Measurements from ENCODE around the gene ADGRE3. TPM values are rescaled to one million over a fixed set of nuclear protein-coding genes. Genes with fewer than 3 reads are reported as not detected.

Gene ADGRE3, protein sequence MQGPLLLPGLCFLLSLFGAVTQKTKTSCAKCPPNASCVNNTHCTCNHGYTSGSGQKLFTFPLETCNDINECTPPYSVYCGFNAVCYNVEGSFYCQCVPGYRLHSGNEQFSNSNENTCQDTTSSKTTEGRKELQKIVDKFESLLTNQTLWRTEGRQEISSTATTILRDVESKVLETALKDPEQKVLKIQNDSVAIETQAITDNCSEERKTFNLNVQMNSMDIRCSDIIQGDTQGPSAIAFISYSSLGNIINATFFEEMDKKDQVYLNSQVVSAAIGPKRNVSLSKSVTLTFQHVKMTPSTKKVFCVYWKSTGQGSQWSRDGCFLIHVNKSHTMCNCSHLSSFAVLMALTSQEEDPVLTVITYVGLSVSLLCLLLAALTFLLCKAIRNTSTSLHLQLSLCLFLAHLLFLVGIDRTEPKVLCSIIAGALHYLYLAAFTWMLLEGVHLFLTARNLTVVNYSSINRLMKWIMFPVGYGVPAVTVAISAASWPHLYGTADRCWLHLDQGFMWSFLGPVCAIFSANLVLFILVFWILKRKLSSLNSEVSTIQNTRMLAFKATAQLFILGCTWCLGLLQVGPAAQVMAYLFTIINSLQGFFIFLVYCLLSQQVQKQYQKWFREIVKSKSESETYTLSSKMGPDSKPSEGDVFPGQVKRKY
- total RNA-seq (2021) (not detected in 3 replicates), Bru-seq, nascent RNA (percentile 5 among the genes with signal in this experiment)
- long read RNA-seq, experiment 1: 0 reads
- long read RNA-seq, experiment 2: 0 reads
- long read RNA-seq, experiment 3: 0 reads

DNA sequence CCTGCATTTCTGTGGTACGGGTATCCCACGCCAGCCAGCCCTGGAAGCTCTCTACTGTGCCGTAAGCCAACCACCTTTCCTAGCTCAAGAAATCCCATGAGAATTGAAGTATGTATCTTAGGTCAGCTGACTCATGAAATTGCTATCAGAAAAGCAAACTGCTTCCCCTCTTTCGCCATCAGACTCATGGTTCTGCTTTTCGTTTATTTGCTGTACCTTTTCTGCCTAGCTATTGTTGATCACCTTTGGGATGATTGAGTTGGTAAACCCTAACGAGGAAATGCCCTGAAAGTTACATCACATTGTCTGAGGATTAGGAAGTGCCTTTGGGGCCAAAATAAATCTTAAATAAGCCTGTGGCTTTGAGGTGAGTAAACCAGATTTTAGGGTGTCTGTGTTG is at the start of gene ADGRE3:
Gene ADGRE3, minus strand, starts transcription at position 81 of the 400 bp plus-strand sequence. Its CDS starts 74 bp downstream, at position 7.
- no peak for ATAC-seq
- no peaks in the 10 kb centered on the region for H3K4me1 Mint-ChIP-seq
- peaks cover 24% of the 10 kb centered on the region for H3K27me3 Mint-ChIP-seq (ENCODE audit: low read depth)
- no peak within 1 kb of the TSS for H3K4me3 Mint-ChIP-seq
- TF ChIP-seq NFATC4 (CRISPR knock-in tag; IDR thresholded peaks at IDR 0.05) (no peak), ZNF671 (CRISPR knock-in tag; IDR thresholded peaks at IDR 0.05) (no peak), USF1 (CRISPR knock-in tag; IDR thresholded peaks at IDR 0.05) (no peak), ZNF416 (CRISPR knock-in tag; IDR thresholded peaks at IDR 0.05) (no peak), NFE2L1 (CRISPR knock-in tag; IDR thresholded peaks at IDR 0.05) (no peak), ZBTB21 (CRISPR knock-in tag; IDR thresholded peaks at IDR 0.05; ENCODE audit: borderline replicate concordance) (no peak), SP1 (CRISPR knock-in tag; conservative IDR thresholded peaks at IDR 0.05) (no peak), NR2C2 (CRISPR knock-in tag; IDR thresholded peaks at IDR 0.05) (no peak), JAZF1 (CRISPR knock-in tag; IDR thresholded peaks at IDR 0.05) (no peak), MLX (CRISPR knock-in tag; IDR thresholded peaks at IDR 0.05) (no peak), GTF2I (CRISPR knock-in tag; conservative IDR thresholded peaks at IDR 0.05) (no peak), E2F5 (CRISPR knock-in tag; IDR thresholded peaks at IDR 0.05) (no peak)
- TF ChIP-seq, protein P1, sequence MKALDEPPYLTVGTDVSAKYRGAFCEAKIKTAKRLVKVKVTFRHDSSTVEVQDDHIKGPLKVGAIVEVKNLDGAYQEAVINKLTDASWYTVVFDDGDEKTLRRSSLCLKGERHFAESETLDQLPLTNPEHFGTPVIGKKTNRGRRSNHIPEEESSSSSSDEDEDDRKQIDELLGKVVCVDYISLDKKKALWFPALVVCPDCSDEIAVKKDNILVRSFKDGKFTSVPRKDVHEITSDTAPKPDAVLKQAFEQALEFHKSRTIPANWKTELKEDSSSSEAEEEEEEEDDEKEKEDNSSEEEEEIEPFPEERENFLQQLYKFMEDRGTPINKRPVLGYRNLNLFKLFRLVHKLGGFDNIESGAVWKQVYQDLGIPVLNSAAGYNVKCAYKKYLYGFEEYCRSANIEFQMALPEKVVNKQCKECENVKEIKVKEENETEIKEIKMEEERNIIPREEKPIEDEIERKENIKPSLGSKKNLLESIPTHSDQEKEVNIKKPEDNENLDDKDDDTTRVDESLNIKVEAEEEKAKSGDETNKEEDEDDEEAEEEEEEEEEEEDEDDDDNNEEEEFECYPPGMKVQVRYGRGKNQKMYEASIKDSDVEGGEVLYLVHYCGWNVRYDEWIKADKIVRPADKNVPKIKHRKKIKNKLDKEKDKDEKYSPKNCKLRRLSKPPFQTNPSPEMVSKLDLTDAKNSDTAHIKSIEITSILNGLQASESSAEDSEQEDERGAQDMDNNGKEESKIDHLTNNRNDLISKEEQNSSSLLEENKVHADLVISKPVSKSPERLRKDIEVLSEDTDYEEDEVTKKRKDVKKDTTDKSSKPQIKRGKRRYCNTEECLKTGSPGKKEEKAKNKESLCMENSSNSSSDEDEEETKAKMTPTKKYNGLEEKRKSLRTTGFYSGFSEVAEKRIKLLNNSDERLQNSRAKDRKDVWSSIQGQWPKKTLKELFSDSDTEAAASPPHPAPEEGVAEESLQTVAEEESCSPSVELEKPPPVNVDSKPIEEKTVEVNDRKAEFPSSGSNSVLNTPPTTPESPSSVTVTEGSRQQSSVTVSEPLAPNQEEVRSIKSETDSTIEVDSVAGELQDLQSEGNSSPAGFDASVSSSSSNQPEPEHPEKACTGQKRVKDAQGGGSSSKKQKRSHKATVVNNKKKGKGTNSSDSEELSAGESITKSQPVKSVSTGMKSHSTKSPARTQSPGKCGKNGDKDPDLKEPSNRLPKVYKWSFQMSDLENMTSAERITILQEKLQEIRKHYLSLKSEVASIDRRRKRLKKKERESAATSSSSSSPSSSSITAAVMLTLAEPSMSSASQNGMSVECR (CRISPR knock-in tag; IDR thresholded peaks at IDR 0.05; ENCODE audit: borderline replicate concordance): no peak
- TF ChIP-seq, protein P2, sequence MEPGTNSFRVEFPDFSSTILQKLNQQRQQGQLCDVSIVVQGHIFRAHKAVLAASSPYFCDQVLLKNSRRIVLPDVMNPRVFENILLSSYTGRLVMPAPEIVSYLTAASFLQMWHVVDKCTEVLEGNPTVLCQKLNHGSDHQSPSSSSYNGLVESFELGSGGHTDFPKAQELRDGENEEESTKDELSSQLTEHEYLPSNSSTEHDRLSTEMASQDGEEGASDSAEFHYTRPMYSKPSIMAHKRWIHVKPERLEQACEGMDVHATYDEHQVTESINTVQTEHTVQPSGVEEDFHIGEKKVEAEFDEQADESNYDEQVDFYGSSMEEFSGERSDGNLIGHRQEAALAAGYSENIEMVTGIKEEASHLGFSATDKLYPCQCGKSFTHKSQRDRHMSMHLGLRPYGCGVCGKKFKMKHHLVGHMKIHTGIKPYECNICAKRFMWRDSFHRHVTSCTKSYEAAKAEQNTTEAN (CRISPR knock-in tag; IDR thresholded peaks at IDR 0.05): no peak
- TF ChIP-seq, protein P3, sequence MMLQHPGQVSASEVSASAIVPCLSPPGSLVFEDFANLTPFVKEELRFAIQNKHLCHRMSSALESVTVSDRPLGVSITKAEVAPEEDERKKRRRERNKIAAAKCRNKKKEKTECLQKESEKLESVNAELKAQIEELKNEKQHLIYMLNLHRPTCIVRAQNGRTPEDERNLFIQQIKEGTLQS (CRISPR knock-in tag; conservative IDR thresholded peaks at IDR 0.05): no peak
- CTCF ChIA-PET: interaction anchor here (0.9 kb wide), 1 partner anchor 12 kb away, joined by 3 read pairs; no protein-coding TSS in a partner anchor
- no peak for DNase-seq (ENCODE audit: low spot score)
- POLR2A ChIA-PET: no interaction called here
- H3K9me3 Mint-ChIP-seq: peaks cover 14% of the 10 kb centered on the region
- no peaks in the 10 kb centered on the region for H3K36me3 Mint-ChIP-seq
- no peak within 1 kb of the TSS for H3K27ac Mint-ChIP-seq

DNA sequence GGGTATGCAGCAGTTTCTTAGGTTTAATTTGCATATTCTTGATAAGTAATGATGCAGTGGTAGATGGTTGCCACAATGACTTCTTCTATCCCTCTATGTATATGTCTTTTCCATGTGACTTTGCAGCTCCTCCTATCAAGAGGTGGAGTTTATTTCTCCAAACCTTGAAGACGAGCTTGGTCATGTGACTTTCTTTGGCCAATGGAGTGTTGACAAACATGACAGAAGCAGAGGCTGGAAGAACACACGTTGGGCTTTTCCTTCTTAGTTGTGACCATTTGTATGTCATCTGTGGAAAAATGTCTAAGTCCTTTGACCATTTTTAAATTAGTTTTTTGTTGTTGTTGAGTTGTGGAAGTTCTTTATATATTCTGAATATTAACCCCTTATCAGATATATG is 47.5 kb upstream of the ADGRE3 start:
- no peak overlapping the region for H3K27ac Mint-ChIP-seq
- CTCF ChIA-PET: no interaction called here
- TF ChIP-seq, protein P4, sequence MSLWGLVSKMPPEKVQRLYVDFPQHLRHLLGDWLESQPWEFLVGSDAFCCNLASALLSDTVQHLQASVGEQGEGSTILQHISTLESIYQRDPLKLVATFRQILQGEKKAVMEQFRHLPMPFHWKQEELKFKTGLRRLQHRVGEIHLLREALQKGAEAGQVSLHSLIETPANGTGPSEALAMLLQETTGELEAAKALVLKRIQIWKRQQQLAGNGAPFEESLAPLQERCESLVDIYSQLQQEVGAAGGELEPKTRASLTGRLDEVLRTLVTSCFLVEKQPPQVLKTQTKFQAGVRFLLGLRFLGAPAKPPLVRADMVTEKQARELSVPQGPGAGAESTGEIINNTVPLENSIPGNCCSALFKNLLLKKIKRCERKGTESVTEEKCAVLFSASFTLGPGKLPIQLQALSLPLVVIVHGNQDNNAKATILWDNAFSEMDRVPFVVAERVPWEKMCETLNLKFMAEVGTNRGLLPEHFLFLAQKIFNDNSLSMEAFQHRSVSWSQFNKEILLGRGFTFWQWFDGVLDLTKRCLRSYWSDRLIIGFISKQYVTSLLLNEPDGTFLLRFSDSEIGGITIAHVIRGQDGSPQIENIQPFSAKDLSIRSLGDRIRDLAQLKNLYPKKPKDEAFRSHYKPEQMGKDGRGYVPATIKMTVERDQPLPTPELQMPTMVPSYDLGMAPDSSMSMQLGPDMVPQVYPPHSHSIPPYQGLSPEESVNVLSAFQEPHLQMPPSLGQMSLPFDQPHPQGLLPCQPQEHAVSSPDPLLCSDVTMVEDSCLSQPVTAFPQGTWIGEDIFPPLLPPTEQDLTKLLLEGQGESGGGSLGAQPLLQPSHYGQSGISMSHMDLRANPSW (CRISPR knock-in tag; conservative IDR thresholded peaks at IDR 0.05; ENCODE audit: low read depth): no peak
- no peak for TF ChIP-seq RELA (CRISPR knock-in tag; IDR thresholded peaks at IDR 0.05; ENCODE audit: borderline replicate concordance)
- TF ChIP-seq ZMAT4 (CRISPR knock-in tag; IDR thresholded peaks at IDR 0.05): no peak
- TF ChIP-seq, protein P5, sequence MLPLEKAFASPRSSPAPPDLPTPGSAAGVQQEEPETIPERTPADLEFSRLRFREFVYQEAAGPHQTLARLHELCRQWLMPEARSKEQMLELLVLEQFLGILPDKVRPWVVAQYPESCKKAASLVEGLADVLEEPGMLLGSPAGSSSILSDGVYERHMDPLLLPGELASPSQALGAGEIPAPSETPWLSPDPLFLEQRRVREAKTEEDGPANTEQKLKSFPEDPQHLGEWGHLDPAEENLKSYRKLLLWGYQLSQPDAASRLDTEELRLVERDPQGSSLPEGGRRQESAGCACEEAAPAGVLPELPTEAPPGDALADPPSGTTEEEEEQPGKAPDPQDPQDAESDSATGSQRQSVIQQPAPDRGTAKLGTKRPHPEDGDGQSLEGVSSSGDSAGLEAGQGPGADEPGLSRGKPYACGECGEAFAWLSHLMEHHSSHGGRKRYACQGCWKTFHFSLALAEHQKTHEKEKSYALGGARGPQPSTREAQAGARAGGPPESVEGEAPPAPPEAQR (CRISPR knock-in tag; IDR thresholded peaks at IDR 0.05): no peak

More for the DNA sequence above, 47.5 kb upstream of the ADGRE3 start:
- POLR2A ChIA-PET: no interaction called here
- H3K4me1 Mint-ChIP-seq: no peaks in the 10 kb centered on the region
- H3K4me3 Mint-ChIP-seq: no peak overlapping the region
- no peak for DNase-seq (ENCODE audit: low spot score)
- peaks cover 84% of the 10 kb centered on the region for H3K36me3 Mint-ChIP-seq
- peaks cover 91% of the 10 kb centered on the region for H3K9me3 Mint-ChIP-seq
- H3K27me3 Mint-ChIP-seq (ENCODE audit: low read depth): peaks cover 29% of the 10 kb centered on the region
- ATAC-seq: no peak
